GM10248 (cell line): ENCODE data around the gene AJUBA.

Source experiments
- CTCF ChIA-PET: fragments of 300-600 bp; sonication (Branson Sonifier 250); formaldehyde crosslinking; extraction: SDS; loops from one replicate; lab custom pipeline; 2021; ENCODE audit warnings: antibody characterized with exemption; lab: Yijun Ruan, JAX
- POLR2A ChIA-PET: fragments of 350-650 bp; sonication (Branson Sonifier 250); formaldehyde crosslinking; extraction: SDS; loops from one replicate; lab custom pipeline; 2020; ENCODE audit warnings: antibody characterized with exemption; lab: Yijun Ruan, JAX
- DNase-seq: peaks from one replicate; pipeline ENCODE4 v3.0.0; 2012; ENCODE audit errors: extremely low spot score
- CTCF ChIP-seq: IDR thresholded peaks from 2 replicates; pipeline ENCODE4 v1.5.1; 2012; ENCODE audit warnings: mild to moderate bottlenecking, low read depth; ENCODE audit errors: extremely low read depth, missing control alignments, control extremely low read depth

Gene AJUBA

GRCh38 chr14:22935156-22935555, 47.2 kb downstream of the AJUBA start:
- no peak for TF ChIP-seq CTCF
- POLR2A ChIA-PET, result interaction anchor here (1.1 kb wide), 1 partner anchor 72 kb away, joined by 3 read pairs; no protein-coding TSS in a partner anchor
- CTCF ChIA-PET, result interaction anchor here (1.1 to 2.2 kb wide), 7 partner anchors 10 to 133 kb away, joined by 3 to 9 read pairs (median 4); partner anchors contain the start of genes AJUBA and HAUS4
- DNase-seq, result no peak

DNA sequence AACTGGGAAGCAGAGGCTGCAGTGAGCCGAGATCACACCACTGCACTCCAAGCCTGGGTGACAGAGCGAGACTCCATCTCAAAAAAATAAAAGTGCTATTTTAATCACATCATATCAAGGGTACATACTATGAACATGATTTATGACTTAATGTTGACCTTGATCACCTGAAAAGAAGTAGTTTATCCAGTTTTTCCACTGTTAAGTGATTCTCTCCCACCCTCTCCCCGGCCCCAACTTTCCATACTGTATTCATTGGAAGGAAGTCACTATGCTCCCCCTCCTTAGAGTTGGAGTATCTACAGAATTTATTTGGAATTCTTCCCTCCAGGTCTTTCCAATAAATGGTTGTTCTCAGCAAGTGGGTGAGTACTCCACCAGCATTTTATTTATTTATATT, 50.2 kb downstream of the AJUBA start:
- TF ChIP-seq CTCF, result no peak
- POLR2A ChIA-PET, result no interaction called here
- CTCF ChIA-PET, result interaction anchor here (3.7 to 6.4 kb wide), 3 partner anchors 11 to 53 kb away, joined by 41 to 61 read pairs (median 44); partner anchors contain the start of genes AJUBA and HAUS4
- no peak for DNase-seq

DNA sequence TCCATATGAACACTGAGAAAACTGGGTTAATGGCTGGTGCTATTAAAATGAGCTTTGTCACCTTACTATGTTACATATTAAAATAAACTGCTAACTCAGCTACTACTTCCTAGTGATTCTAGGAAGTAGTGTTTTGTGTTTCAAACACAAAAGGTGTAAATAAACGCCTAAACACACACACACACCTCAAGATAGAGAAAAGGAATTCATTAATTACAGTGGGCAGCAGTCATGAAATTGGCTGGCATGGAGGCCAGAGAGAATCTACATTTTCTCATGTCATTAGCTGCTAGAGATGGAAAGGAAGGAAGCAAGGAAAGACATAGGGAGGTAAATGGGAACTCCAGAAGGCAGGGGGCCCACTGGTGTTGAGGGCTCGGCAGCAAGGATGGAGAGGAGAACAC, 52.4 kb downstream of the AJUBA start:
- no peak for TF ChIP-seq CTCF
- ChIA-PET CTCF (interaction anchor here (0.6 to 6.4 kb wide), 36 partner anchors 9 to 380 kb away, joined by 3 to 63 read pairs (median 6); partner anchors contain the start of genes ACIN1, AJUBA, C14orf119 and CDH24), POLR2A (interaction anchor here (0.8 to 2.9 kb wide), 6 partner anchors 11 to 371 kb away, joined by 3 to 22 read pairs (median 3); partner anchors contain the start of genes HAUS4 and RBM23)
- no peak for DNase-seq

DNA sequence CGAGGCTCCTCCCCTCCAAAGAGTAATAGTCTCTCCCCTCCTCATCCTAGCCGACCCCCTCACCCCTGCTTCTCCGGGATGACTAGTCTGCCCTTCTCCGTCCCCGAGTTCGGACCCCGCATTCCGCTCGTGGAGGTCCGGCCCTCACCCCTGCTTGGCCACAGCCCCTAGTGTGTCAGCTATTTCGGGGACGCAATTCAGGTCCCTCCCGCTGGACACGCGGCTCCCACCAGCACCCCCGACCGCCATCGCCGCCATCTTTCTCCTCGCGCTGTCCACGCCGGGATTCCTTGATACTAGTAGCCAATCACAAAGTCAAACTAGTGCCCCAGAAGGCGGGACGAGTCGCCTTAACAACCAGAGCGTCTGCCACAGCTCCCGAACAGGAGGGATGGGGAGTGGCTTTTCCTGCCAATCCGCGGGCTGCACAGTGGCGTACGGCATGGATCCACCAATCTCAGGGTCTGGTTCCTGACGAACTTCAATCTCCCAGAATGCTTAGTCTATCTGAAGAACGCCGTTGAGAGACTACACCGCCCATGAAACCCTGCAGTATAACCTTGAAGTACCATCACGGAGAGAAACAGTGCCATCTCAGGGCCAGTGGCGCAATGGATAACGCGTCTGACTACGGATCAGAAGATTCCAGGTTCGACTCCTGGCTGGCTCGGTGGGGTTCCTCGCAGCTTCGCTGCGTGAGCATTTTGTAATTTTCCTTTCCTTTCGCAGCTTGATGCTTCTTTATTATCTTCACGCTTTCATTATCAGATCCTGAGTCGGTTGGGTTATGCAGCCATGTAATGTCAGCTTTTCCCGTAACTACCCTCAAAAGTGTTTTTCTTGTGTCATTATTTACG, 53.0 kb downstream of the AJUBA start, which contains the start of gene PRMT5:
TSS of gene PRMT5 (minus strand) at position 273 of the 857 bp plus-strand sequence. CDS start at position 258, 15 bp downstream.
- POLR2A ChIA-PET, result interaction anchor here (0.5 to 2.9 kb wide), 6 partner anchors 10 to 371 kb away, joined by 3 to 22 read pairs (median 3); partner anchors contain the start of genes AJUBA and RBM23
- no peak for TF ChIP-seq CTCF
- CTCF ChIA-PET, result interaction anchor here (0.6 to 6.4 kb wide), 35 partner anchors 9 to 366 kb away, joined by 3 to 63 read pairs (median 6); partner anchors contain the start of genes ACIN1, AJUBA, C14orf119 and CDH24
- DNase-seq, result peak; percentile 94

GRCh38 chr14:22928237-22929103, 53.9 kb downstream of the AJUBA start:
- TF ChIP-seq CTCF, result no peak
- no peak for DNase-seq
- CTCF ChIA-PET, result interaction anchor here (0.9 to 6.4 kb wide), 27 partner anchors 10 to 358 kb away, joined by 3 to 63 read pairs (median 8); partner anchors contain the start of genes ACIN1, AJUBA, C14orf119 and CDH24
- POLR2A ChIA-PET, result interaction anchor here (0.5 to 2.9 kb wide), 3 partner anchors 9 to 358 kb away, joined by 3 to 22 read pairs (median 3); partner anchors contain the start of genes AJUBA and RBM23
